GM19043 (cell line): ENCODE results near the gene RTL1.

Experiments used
- ATAC-seq: cut with Tn5 transposase; IDR thresholded peaks from one replicate; pipeline ENCODE4 v1.9.1; 2021; ENCODE audit warnings: low read depth; ENCODE audit not compliant: unreplicated experiment

RTL1 gene

DNA sequence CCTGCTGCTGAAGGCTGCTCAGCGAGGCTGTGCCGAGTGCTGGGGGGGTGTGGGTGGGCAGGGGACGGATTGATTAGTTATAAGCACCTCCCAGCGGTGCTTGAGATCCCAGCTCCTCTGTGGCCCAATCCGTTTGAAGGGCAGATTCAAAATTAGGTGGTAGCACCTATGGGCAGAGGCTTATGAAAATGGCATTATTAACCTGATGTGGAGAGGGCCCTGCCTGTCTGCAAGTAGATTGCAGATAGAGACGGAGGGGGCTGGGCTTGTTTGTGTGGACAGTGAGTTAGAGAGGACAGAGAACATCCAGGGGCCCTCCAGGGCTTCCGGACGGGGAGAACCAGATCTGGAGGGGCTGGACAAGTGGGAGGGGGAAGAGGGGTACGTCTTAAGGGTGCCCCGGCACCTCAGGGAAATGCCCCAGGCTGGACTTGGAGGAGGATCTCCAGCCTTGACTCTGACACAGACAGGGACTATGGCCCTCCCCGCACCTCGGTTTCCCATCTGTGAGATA is at the start of gene RTL1:
TSS of gene RTL1 (minus strand) at position 51 of the 514 bp plus-strand sequence. CDS start 18,934 bp downstream, outside the sequence.
- ATAC-seq = no peak

DNA sequence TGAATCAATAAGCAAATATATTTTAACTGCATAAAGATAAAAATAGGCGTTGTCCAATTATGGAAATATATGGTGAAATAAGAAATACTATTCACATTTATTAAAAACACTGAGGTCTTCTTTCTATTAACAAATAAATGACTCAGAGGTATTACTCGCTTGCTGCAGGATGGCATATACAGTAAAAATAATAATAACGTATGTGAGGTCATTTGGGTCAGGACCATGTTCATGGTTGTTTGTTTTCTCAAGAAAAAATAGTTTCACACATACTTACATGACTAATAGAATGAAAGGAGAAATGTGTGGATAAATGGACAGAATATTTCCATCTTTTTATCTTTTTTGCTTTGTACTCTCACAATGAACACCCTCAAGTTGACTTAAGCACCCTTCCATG is 46.5 kb upstream of the RTL1 start:
- no peak for ATAC-seq

DNA sequence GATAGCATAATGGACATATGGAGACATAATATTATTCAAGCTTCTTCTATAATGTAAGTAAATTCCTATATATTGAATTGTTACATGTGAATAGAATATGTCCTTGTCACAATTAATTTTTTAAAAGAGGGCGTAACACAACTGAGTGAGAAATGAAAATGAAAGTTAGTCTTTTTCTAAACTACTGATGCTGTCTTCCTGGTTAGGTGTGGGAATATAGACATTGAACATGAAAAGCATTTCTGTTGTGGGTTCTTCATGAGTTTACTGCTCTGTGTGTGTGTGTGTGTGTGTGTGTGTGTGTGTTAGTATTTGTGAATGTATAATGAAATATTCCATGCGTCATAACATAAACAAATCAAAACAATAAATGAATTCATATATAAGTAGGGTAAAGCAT is 40.5 kb upstream of the RTL1 start:
- no peak for ATAC-seq

DNA sequence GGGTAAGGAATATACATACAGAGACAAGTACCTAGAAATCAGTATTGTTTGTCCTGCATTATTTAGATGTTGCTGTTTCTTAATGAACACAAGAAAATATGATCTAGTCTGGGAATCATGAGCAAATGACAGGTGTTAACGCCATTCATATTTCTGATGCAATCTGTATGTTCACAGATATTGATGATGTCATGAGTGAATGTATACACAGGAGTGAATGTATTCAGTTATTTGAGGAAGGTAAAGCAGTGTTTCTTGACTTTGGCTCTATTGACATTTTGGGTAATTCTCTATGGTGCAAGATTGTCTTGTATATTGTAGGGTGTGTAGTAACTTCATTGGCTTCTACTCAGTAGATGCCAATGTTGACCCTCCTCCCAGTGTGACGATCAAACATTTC is 26.7 kb upstream of the RTL1 start:
- ATAC-seq = no peak

DNA sequence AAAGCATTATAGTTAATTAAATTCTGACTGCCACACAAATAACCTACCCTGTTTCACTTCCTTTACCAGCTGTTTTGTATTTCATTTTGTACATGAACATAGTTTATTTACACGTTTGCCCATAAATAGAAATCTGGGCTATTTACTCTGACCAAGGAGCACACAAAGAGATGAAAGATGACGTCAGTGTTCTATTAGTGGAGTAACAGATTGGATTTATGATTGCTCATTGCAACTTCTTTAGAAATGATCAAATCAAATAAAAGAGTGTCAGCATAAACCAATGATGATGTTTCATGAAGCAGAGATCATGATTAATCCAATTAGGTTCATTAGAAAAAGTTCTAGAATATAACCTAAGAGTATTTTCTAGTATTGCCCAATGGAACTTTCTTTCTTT is 12.0 kb upstream of the RTL1 start:
- ATAC-seq = no peak

DNA sequence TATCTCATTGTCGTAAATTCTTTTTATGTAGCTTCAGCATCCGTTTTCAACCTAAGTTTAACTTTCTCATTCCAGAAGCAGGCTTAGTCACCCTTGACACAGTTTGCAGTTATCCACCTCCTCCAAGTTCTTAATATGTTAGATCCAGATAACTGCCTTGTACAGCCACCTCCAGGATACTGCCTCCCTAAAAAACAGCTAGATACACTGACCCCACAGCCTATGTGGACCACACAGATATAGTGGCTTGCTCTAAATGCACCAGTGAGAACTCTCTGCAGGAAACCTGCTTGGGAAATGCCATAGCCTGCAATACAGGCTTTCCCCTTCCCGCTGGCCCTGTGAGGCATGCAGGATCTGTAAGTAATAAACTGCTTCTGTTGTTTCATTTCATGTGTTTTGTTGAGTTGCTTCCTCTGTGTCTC is 11.1 kb upstream of the RTL1 start:
- ATAC-seq = no peak

DNA sequence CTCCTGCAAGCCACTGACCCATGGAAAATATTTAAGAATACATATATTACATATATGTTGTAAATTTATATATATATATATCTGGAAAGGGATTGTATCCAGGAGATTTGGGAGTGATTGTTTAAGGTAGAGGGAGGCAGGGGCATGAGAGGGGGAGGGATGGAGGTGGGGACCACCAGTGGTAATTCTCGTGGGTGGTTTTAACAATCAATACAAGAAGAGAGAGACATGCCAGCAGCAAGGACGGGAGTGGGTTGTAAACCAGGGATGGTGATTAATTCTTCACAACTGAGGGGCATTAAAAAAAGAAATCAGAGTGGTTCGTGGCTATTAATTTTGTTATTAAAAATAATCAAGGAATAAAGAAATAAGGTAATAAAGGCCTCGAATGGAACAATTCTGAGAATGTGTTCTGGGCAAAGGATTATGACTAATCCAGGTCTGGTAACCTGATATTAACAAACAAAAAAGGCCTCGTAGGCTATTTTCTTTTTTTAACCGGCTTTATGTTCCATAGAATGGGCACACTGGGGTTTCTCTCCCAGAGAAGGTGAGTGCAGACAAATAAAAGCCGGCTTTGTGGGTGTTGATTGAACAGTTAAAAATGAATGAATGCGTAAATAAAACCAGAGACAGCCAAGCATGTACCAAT is 8.3 kb upstream of the RTL1 start:
- ATAC-seq = no peak

DNA sequence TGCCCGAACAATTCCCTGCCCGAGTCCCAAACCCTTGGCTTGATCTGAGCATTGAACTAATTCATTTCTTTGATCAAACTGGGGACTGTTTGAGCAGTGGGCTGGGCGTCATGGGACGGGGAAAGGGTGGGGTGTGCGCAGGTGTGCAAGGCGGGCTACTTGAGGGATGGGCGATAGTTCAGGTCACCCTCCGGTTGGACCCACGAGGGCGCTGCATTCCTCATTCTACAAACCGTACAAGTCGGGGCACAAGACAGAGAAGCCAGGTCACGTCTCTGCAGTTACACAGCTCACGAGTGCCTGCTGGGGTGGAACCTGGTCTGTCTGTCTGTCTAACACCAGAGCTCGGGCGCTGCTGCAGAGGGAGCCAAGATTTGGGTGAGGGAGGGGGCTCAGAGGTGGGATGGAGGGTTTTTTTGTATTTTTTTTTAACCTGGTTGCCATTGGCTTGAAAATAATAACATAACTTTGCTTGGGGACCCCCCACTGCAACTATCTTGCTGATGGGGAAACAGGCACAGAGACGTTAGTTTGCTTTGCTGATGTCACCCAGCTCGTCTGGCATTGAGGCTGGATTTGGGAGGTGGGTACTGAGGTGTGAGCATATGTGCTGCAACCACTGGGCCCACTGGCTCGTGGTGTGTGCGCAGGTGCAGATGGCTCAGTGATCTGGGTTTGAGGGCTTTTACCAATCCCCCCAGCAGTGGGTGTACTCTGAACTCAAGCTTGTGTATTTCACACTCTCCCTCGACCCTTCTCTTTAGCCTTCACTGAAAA is 7.6 kb upstream of the RTL1 start:
- ATAC-seq = no peak

DNA sequence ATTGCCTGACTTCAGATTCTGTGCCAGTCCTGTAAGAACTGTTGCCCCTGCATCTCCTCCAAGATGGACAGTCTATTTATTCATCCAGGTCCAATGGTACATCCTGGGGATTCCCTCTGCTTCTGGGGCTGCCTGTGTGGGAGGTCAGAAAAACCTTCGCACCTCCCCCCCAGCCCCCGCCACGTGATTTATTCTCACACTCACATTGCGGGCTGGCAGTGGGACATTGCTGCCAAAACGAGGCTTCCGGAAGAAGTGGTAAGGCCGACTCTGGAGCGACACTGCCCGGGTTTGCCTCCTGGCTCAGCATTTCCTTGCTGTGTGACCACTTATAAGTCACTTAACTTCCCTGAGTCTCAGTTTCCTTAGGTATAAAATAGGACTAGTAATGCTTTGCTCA is 5.9 kb upstream of the RTL1 start:
- no peak for ATAC-seq

DNA sequence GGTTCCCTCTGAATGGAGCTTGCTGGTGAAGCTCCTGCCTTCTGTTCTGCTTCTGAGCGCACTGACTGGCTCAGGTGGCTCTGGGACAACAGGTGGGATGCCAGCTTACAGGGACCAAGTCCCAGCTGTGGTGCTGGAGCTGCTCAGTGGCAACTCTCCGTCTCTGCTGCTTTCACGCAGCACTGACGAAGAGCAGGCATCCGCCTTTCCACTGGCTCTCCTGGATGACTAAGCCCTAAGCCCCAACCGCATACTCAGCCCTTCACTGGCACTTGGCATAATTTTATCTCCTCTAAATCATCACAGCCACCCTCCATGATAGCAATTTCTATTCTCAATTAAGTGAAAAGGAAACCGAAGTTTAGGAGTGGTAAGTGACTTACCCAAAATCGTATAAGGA is 3.7 kb upstream of the RTL1 start:
- ATAC-seq = no peak

DNA sequence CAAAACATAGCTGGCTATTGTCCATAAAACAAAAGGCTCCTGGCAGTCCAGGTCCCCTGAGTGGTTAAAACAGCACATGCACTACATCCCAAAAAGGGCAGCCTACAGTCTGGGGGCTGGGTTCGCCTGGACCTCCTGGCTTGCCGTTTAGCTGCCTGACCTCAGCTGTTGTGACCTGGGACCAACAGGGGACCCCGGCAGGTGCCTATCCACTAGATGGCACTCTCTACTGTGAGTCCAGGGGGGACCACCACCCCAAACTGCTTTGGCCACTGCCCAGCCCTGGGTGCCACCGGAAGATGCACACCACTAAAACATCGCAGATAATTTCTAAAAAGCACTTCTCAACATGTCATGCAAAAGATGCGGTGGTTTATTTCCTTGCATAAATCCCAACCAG is 2.9 kb upstream of the RTL1 start:
- ATAC-seq = no peak

DNA sequence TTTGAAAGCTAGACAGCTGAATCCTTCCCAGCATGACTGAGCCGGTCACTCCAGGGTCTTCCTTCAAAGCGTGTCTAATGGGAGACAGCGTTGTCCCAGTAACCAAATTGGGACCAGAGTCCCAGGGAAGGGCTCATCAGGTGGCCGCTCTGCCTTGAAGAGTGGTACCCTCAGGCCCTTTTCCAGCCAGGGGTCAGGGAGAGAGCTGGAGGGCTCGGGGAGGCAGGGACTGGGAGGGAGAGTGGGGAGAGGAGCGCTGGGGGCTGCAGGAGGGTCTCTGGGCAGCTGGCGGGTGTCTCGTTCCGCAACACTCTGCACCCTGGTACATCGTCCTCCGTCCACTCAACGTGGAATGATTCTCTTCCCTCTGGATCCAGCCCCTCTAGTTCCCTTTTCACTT is 1.6 kb upstream of the RTL1 start:
- ATAC-seq = no peak

DNA sequence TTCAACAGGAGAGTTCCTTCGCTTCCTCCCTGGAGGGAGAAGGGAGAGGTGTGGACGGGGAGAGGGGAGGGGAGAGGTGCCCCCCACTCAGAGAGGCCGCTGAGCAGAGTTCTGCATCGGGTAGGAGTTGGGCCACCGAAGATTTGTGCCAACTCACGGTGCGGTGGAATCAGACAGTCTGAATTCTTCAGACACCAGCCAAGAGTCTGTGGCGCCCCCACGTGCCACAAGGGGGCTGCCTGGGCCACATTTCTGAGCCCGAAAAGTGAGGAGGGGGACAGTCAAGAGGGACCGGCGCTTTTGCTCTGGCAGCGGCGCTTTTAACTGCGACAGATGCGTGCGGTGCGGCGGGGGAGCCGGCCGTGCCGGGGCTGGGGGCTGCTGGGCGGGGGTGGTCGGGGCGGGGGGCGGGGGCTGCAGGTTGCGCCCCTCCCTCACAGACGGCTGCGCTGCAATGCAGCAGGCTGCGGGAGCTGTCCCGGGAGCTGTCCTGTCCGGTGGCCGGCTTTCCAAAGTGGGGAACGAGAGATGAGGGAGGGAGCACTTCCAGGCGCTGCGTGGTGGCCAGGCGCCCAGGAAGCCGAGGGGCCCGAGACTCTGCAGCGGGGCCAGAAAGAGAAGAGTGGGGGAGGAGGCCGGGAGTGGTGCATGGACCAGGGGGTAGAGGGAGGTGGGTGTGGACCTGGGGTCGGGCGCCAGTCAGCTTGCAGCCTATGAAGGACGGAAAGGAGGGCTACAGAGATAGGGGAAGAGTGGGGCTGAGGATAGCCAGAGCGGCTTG is 975 bp upstream of the RTL1 start:
- ATAC-seq = no peak

DNA sequence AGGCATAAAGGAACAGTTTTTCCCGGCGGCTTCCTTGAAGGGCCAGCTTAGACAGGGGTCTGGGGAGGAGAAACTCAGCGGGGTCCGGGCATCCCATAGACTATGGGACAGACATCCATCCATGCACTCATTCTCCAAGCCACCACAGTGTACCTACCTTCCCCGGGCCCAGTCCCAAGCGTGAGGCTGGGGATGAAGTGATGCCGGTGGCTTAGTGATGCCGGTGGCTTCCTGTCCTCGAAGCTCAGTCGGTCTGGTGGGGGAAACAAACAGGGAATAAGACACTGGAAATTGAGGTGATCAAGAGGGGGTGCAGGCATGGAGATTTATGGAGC is 421 bp downstream of the RTL1 start:
- no peak for ATAC-seq

DNA sequence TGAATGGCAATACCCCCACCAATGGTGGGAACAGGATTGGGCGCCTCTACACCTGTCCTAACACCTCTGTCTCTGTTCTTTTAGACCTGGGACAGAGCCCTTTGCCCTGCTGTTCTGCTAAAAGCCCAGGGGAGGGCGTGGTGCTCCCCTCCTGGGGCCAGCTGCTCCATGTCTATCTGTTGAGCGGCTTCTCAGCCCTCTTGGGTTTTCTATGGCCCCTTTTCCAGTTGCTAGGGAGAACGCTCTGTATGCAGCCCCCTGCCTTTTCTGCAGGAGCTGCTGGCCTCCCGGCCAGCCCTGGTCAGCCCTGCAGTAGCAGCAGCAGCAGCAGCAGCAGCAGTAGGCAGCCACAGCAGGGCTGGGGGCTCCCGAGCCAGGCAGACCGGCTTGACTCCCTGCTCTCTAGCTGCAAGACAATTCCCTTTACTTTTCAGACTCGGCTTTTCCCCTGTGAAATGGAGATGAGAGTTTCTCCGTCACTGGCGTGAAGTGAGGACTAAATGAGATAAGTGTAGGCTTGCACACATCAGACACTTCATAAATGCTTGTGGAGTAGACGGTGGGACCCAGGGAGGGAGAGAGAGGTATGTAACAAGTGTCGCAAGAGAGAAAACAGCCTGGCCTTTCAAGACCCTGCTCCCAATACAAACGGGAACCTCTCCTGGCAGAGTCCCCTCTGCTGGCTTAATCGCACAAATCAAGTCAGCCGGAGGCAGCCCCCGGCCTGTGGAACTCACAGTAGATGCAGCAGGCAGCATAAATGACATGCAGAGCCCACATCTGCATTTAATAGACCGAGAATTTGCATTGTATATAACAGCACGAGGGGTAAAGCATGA is 1.0 kb downstream of the RTL1 start:
- no peak for ATAC-seq

DNA sequence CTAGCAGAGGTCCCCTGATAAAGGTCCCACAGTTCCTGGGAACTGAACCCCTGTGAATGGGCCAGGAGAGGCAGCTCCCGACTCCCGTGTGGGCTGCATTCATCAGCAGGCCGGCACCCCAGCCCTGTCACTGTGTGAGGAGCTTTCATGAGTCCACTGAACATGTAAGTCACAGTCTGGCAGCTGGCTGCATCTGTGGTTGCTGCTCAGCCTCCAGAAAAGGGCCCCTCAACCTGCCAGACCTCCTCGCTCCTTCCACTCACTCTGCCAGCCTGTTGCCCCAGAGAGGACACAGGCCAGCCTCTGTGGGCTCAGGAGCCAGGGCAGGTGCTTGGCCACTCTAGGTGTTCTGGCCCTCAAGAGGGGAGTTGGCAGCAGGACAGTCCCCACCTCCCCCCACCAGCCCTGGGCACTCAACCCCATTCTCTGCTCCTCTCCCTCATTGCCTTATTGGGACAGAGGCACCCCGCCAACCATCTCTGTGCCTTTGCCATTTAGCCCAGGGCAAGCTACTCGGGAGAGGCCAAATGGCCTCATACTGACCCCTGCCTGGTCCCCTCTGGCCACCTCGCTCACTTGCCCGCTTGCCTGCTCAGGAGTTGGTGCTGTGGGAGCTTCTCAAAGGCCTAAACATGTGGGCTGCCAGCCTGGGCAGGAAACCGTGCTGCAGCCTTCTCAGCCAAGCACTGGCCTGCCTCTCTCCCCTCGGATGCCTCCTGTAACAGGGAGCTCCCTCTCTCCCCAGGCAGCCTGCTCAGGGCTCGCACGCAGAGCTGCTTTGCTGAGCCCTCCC is 1.9 kb downstream of the RTL1 start:
- no peak for ATAC-seq

DNA sequence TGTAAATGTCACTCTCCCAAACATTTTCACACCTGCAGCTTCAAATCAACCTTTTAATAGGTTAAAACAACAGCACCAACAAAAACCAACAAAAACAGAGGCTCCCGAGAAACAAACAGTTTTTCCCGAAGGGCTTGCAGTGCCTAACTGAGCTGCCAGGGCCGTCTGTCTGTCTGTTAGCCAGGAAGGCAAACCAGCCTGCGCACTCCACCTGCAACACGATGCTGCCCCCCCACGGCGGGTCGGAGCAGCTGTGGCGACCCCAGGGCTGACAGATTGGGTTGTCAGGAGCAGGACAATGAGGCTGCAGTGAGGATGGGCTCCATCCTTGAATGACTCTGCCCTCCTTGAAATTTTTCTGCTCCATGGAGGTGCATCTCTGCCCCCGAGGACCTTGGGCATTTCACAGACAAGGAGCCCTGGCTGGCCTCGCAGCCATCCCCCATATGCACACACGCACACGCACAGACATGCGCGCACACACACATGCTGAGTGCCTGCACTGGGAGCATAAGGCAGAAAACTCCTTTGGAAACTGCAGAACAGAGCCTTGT is 2.6 kb downstream of the RTL1 start:
- ATAC-seq = no peak

DNA sequence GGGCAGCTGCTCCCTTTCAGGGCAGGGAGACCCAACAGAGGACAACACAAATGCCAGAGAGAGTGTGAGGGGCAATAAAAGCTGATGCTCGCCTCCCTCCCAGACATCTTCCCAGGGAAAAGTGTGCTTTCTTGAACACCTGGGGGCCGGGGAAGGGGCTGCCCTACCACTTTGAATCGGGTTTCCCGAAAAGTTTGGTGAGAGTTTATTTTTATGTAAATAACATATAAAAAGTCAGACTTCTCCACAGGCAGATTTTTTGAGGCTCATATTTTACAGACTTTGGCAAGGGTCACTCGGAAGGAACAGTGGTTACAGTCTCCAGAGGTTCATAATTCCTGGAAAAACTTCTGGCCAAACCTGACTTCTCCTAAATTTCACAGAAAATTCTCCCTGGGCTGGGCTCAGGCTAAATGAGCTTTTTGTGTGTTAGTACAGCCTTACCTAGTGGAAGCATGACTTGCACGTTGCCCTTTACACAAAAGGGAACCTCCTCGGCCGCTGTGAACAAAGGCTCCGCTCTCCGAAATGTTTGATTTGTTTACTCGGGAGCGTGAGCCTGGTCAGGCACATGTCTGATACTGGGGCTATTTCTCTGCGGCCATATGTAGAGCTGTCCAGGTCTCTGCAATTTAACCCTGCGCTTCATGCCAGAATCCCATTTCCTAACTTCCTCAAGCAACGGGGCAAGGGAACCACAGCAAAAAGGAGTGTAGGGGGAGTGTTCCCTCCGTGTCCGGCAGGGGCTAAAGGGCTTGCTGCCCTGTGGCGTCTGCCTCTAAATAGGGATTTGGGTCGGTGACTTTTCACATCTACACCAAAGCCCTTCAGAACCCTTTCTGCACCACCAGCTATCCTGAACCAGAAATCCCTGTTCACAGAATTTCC is 3.4 kb downstream of the RTL1 start:
- no peak for ATAC-seq
